H1 (cell line): Measurements from ENCODE around the gene ZNF747. TPM values are rescaled to one million over a fixed set of nuclear protein-coding genes. Genes with fewer than 3 reads are reported as not detected.

Experiments
- CTCF ChIA-PET: fragments of 300-600 bp; sonication (Branson Sonifier 250); formaldehyde crosslinking; loops from one replicate; lab custom pipeline; 2021; ENCODE audit not compliant: partially characterized antibody; lab: Charles Lee
- POLR2A ChIA-PET: fragments of 300-600 bp; sonication (Branson Sonifier 250); formaldehyde crosslinking; loops from one replicate; lab custom pipeline; 2021; ENCODE audit warnings: inconsistent platforms; ENCODE audit not compliant: partially characterized antibody; lab: Charles Lee
- DNase-seq, 2 experiments: peaks; one replicate each; pipeline versions ENCODE4 v3.0.0 to v3.0.0-alpha.2; 2010 to 2022; ENCODE audit warnings: low spot score in 2 of 2, low read depth in 1 of 2, mixed read lengths in 1 of 2
- FAIRE-seq: peaks from 2 replicates; lab custom pipeline; 2011; peaks lifted over from hg19 to GRCh38; lab: Jason Lieb, UNC
- H2AFZ ChIP-seq: 2 replicates; pipeline ENCODE4 v1.8.1; 2012; ENCODE audit warnings: low read length, inconsistent platforms
- H2AK5ac ChIP-seq: 2 replicates; pipeline ENCODE4 v1.6.1; 2013; ENCODE audit warnings: low read depth, low read length
- H2BK120ac ChIP-seq: replicated peaks from 2 replicates; pipeline ENCODE3; 2013; ENCODE audit warnings: low read depth, low read length, inconsistent platforms
- H2BK12ac ChIP-seq: 2 replicates; pipeline ENCODE4 v1.6.1; 2013; ENCODE audit warnings: low read depth, low read length
- H2BK15ac ChIP-seq: 2 replicates; pipeline ENCODE4 v1.6.1; 2013; ENCODE audit warnings: low read length
- H2BK20ac ChIP-seq: 2 replicates; pipeline ENCODE4 v1.6.1; 2013; ENCODE audit warnings: low read length
- H2BK5ac ChIP-seq: 2 replicates; pipeline ENCODE4 v1.6.1; 2013; ENCODE audit warnings: low read depth, low read length
- H3K14ac ChIP-seq: 2 replicates; pipeline ENCODE4 v1.6.1; 2013; ENCODE audit warnings: inconsistent platforms; ENCODE audit not compliant: insufficient read length
- H3K18ac ChIP-seq: 2 replicates; pipeline ENCODE4 v1.6.1; 2013; ENCODE audit warnings: low read length; ENCODE audit errors: extremely low read depth
- H3K23ac ChIP-seq: 2 replicates; pipeline ENCODE4 v1.6.1; 2013; ENCODE audit warnings: inconsistent platforms; ENCODE audit not compliant: insufficient read length
- H3K23me2 ChIP-seq: 2 replicates; pipeline ENCODE4 v1.6.1; 2013; ENCODE audit warnings: low read depth, low read length
- H3K27ac ChIP-seq: 2 replicates; pipeline ENCODE4 v1.6.1; 2011; ENCODE audit warnings: low read depth, low read length, inconsistent platforms
- H3K27me3 ChIP-seq, 4 experiments: replicated peaks in 1 of 4; 1 replicate in 1 of 4; 2 replicates in 3 of 4; pipeline versions ENCODE4 v1.6.1 to v1.8.1; 2011 to 2013; ENCODE audit warnings: low read length in 3 of 4, mild to moderate bottlenecking in 3 of 4, inconsistent platforms in 2 of 4, mixed read lengths in 2 of 4, moderate library complexity in 1 of 4; ENCODE audit not compliant: control insufficient read depth in 3 of 4, insufficient read depth in 3 of 4; ENCODE audit errors: extremely low read depth in 1 of 4
- H3K36me3 ChIP-seq, 4 experiments: 2 replicates each; pipeline versions ENCODE4 v1.6.1 to v1.8.1; 2011 to 2013; ENCODE audit warnings: mild to moderate bottlenecking in 4 of 4, low read length in 3 of 4, moderate library complexity in 2 of 4, control low read depth in 1 of 4, inconsistent platforms in 1 of 4; ENCODE audit not compliant: insufficient read depth in 4 of 4, control insufficient read depth in 2 of 4
- H3K4ac ChIP-seq: replicated peaks from 2 replicates; pipeline ENCODE3; 2013; ENCODE audit warnings: low read length, low read depth, mixed read lengths, inconsistent platforms; ENCODE audit not compliant: insufficient read length
- H3K4me1 ChIP-seq, 4 experiments: replicated peaks in 1 of 4; 1 replicate in 1 of 4; 2 replicates in 3 of 4; pipeline versions ENCODE4 v1.6.1 to v1.8.1; 2011 to 2013; ENCODE audit warnings: low read length in 3 of 4, inconsistent platforms in 2 of 4, mixed read lengths in 1 of 4; ENCODE audit not compliant: insufficient read depth in 4 of 4, control insufficient read depth in 3 of 4
- H3K4me2 ChIP-seq, 2 experiments: 2 replicates each; pipeline versions ENCODE4 v1.6.1 to v1.8.1; 2011 to 2013; ENCODE audit warnings: low read depth in 2 of 2, low read length in 2 of 2, control low read depth in 1 of 2, inconsistent platforms in 1 of 2, mild to moderate bottlenecking in 1 of 2; ENCODE audit not compliant: insufficient read depth in 1 of 2
- H3K4me3 ChIP-seq, 4 experiments: fragments of 200-600, 300-600 bp in 1 of 4; sonication (generic), shearing (Covaris generic), sonication (Bioruptor Twin) in 1 of 4; 2 replicates each; pipeline versions ENCODE4 v1.5.1 to v1.8.1; 2011 to 2016; ENCODE audit warnings: low read length in 4 of 4, low read depth in 3 of 4, control low read depth in 2 of 4, inconsistent platforms in 2 of 4, mild to moderate bottlenecking in 2 of 4, mixed read lengths in 1 of 4, moderate library complexity in 1 of 4; ENCODE audit not compliant: insufficient read depth in 2 of 4; ENCODE audit errors: extremely low read depth in 1 of 4
- H3K56ac ChIP-seq: replicated peaks from 2 replicates; pipeline ENCODE3; 2013; ENCODE audit warnings: low read depth, mild to moderate bottlenecking, mixed read lengths, low read length, inconsistent platforms; ENCODE audit not compliant: insufficient read length
- H3K79me1 ChIP-seq: 2 replicates; pipeline ENCODE4 v1.6.1; 2013; ENCODE audit warnings: low read depth, low read length, control low read depth
- H3K79me2 ChIP-seq, 2 experiments: 2 replicates each; pipeline versions ENCODE4 v1.6.1 to v1.8.1; 2012 to 2013; ENCODE audit warnings: low read length in 2 of 2, mild to moderate bottlenecking in 2 of 2, inconsistent platforms in 1 of 2; ENCODE audit not compliant: insufficient read depth in 2 of 2, control insufficient read depth in 1 of 2
- H3K9ac ChIP-seq, 4 experiments: replicated peaks in 1 of 4; 1 replicate in 1 of 4; 2 replicates in 3 of 4; pipeline versions ENCODE4 v1.6.1 to v1.8.1; 2011 to 2013; ENCODE audit warnings: low read depth in 3 of 4, low read length in 3 of 4, control low read depth in 2 of 4, mild to moderate bottlenecking in 2 of 4, moderate library complexity in 2 of 4, inconsistent platforms in 1 of 4; ENCODE audit errors: extremely low read depth in 1 of 4
- H3K9me3 ChIP-seq, 2 experiments: 2 replicates each; pipeline versions ENCODE4 v1.6.1 to v1.8.1; 2012 to 2013; ENCODE audit warnings: mild to moderate bottlenecking in 2 of 2, moderate library complexity in 2 of 2, control low read depth in 1 of 2, inconsistent platforms in 1 of 2, low read depth in 1 of 2, low read length in 1 of 2, mixed read lengths in 1 of 2; ENCODE audit not compliant: insufficient read depth in 2 of 2
- H4K20me1 ChIP-seq, 2 experiments: replicated peaks in 1 of 2; 2 replicates each; pipeline versions ENCODE3 to v1.8.1; 2011 to 2013; ENCODE audit warnings: inconsistent platforms in 2 of 2, low read length in 2 of 2, mild to moderate bottlenecking in 1 of 2; ENCODE audit not compliant: insufficient read depth in 2 of 2, control insufficient read depth in 1 of 2
- H4K5ac ChIP-seq: 2 replicates; pipeline ENCODE4 v1.6.1; 2013; ENCODE audit warnings: low read length, low read depth, mixed read lengths, inconsistent platforms; ENCODE audit not compliant: insufficient read length
- H4K8ac ChIP-seq: 2 replicates; pipeline ENCODE4 v1.8.0; 2013; ENCODE audit warnings: mild to moderate bottlenecking, moderate library complexity, low read length, inconsistent platforms; ENCODE audit not compliant: insufficient read depth; ENCODE audit errors: extremely low read depth
- H4K91ac ChIP-seq: replicated peaks from 2 replicates; pipeline ENCODE3; 2013; ENCODE audit warnings: low read length, mixed read lengths, inconsistent platforms; ENCODE audit not compliant: insufficient read length
- BCL11A ChIP-seq, 2 experiments: IDR thresholded peaks; one replicate each; pipeline ENCODE4 v1.6.1; 2011; ENCODE audit warnings: low read depth in 2 of 2, low read length in 2 of 2, mild to moderate bottlenecking in 2 of 2
- CREB1 ChIP-seq: IDR thresholded peaks from 2 replicates; pipeline ENCODE4 v1.6.1; 2012; ENCODE audit warnings: inconsistent platforms
- E2F6 ChIP-seq: IDR thresholded peaks from 2 replicates; pipeline ENCODE4 v1.6.1; 2012; ENCODE audit warnings: inconsistent platforms
- HDAC6 ChIP-seq: IDR thresholded peaks from one replicate; pipeline ENCODE4 v1.7.1; 2012; ENCODE audit warnings: low read depth, mild to moderate bottlenecking, inconsistent platforms, low read length, moderate library complexity
- JUN ChIP-seq: IDR thresholded peaks from 2 replicates; pipeline ENCODE4 v1.6.1; 2011; ENCODE audit warnings: low read depth, mild to moderate bottlenecking, improper control_type of control experiment, low read length
- PHF8 ChIP-seq: fragments of 200-600 bp; sonication (generic); conservative IDR thresholded peaks from 2 replicates; pipeline ENCODE4 v1.7.1; 2012; ENCODE audit warnings: low read depth, mild to moderate bottlenecking, inconsistent platforms, low read length, moderate library complexity
- POLR2A ChIP-seq, 2 experiments: IDR thresholded peaks; 1 replicate in 1 of 2; 2 replicates in 1 of 2; pipeline ENCODE4 v1.6.1; 2011; ENCODE audit warnings: low read depth in 2 of 2, low read length in 2 of 2, mild to moderate bottlenecking in 2 of 2; ENCODE audit errors: control extremely low read depth in 1 of 2
- RFX5 ChIP-seq: IDR thresholded peaks from 2 replicates; pipeline ENCODE4 v1.6.1; 2011; ENCODE audit warnings: low read depth, low read length, improper control_type of control experiment, borderline replicate concordance
- SP2 ChIP-seq: IDR thresholded peaks from 2 replicates; pipeline ENCODE4 v1.6.1; 2012; ENCODE audit warnings: mild to moderate bottlenecking, low read length, inconsistent platforms
- SP4 ChIP-seq: IDR thresholded peaks from 2 replicates; pipeline ENCODE4 v1.6.1; 2012; ENCODE audit warnings: low read length, inconsistent platforms
- SRF ChIP-seq: IDR thresholded peaks from 2 replicates; pipeline ENCODE4 v1.6.1; 2011; ENCODE audit warnings: mild to moderate bottlenecking, low read depth, low read length, moderate library complexity
- TEAD4 ChIP-seq: IDR thresholded peaks from 2 replicates; pipeline ENCODE4 v1.6.1; 2012; ENCODE audit warnings: low read depth, low read length, inconsistent platforms, mixed read lengths
- WGBS, 2 experiments: shearing (Covaris generic) in 1 of 2; methylation state at CpG; one replicate each; pipeline versions ENCODE4 v1.1.6 to v1.1.7; 2013 to 2015; ENCODE audit warnings: low lambda C conversion rate in 2 of 2, mixed read lengths in 2 of 2, inconsistent platforms in 1 of 2, low coverage in 1 of 2, missing lambda C conversion rate in 1 of 2; ENCODE audit not compliant: insufficient replicate concordance in 2 of 2, insufficient coverage in 1 of 2, insufficient read length in 1 of 2; ENCODE audit errors: extremely low coverage in 1 of 2, missing lambda C conversion rate in 1 of 2; 5-methylcytosine and 5-hydroxymethylcytosine counted together
- polyA plus RNA-seq, 7 experiments: library from polyadenylated mRNA; depleted of rRNA in 3 of 7; stranded (reverse) in 5 of 7; unstranded in 2 of 7; fragments of >200 nt in 5 of 7; fragments of 200-250 nt in 2 of 7; gene quantifications; 1 replicate in 5 of 7; 2 replicates in 1 of 7; 4 replicates in 1 of 7; pipeline versions ENCODE4 v1.2.1 to v1.2.3, GENCODE V29; 2011 to 2013; ENCODE audit warnings: missing spikeins in 2 of 7, mixed read lengths in 2 of 7
- total RNA-seq: library from RNA; stranded (reverse); fragmentation: NEBNext Ultra II Directional; extraction: Animal tissue kit (Norgen Biotek cat#: 25700); gene quantifications from 2 replicates; pipeline ENCODE4 v1.2.1, GENCODE V29; 2021

Gene ZNF747
- total and polyA plus RNA-seq, 2 of the 8 experiments (the other 6 are each of a cell fraction or from before 2014, with no cell fraction given): 9.9 to 10.3 TPM

GRCh38 chr16:30524575-30525568 is 9.8 kb downstream of the ZNF747 start:
- no peak overlapping the region for H2BK15ac ChIP-seq
- no peak for DNase-seq
- H2BK5ac ChIP-seq: no peak overlapping the region
- no peaks in the 10 kb centered on the region for H3K79me2 ChIP-seq
- H2BK12ac ChIP-seq: no peak overlapping the region
- H3K18ac ChIP-seq: no peak overlapping the region
- H2AFZ ChIP-seq: no peak overlapping the region
- H3K4me1 ChIP-seq: peaks cover 3 to 6% (median 6%) of the 10 kb centered on the region in 4 experiments; a peak in 6 of 7 replicates
- no peak overlapping the region for H3K4ac ChIP-seq
- H2BK20ac ChIP-seq: no peak overlapping the region
- H3K27me3 ChIP-seq: no peaks in the 10 kb centered on the region
- no peak overlapping the region for H4K8ac ChIP-seq
- H4K91ac ChIP-seq: no peak overlapping the region
- H3K23me2 ChIP-seq: peaks cover 2% of the 10 kb centered on the region; the same call in 1 of the 2 replicates
- CTCF ChIA-PET: interaction anchor here (0.6 to 2.1 kb wide), 11 partner anchors 10 to 145 kb away, joined by 3 to 11 read pairs (median 5); partner anchors contain the start of genes DCTPP1 and ZNF747
- H3K23ac ChIP-seq: no peak overlapping the region
- no peaks in the 10 kb centered on the region for H3K9me3 ChIP-seq
- POLR2A ChIA-PET: interaction anchor here (0.6 to 5.7 kb wide), 13 partner anchors 11 to 136 kb away, joined by 3 to 48 read pairs (median 4); partner anchors contain the start of genes DCTPP1, ZNF688, ZNF747 and ZNF764
- no peak overlapping the region for H3K56ac ChIP-seq
- H3K27ac ChIP-seq: no peak overlapping the region
- no peak overlapping the region for H2BK120ac ChIP-seq
- H4K5ac ChIP-seq: no peak overlapping the region
- no peak overlapping the region for H3K4me3 ChIP-seq
- H3K14ac ChIP-seq: no peak overlapping the region
- no peaks in the 10 kb centered on the region for H3K79me1 ChIP-seq
- no peak overlapping the region for H2AK5ac ChIP-seq
- no peak overlapping the region for H3K9ac ChIP-seq
- no peak overlapping the region; a peak in 1 of 4 replicates for H3K4me2 ChIP-seq
- peaks cover 0 to 2% of the 10 kb centered on the region in 2 experiments for H4K20me1 ChIP-seq
- peaks cover 0 to 11% (median 0%) of the 10 kb centered on the region in 4 experiments; a peak in 1 of 8 replicates for H3K36me3 ChIP-seq
- 96% methylated on average over 50 of the region's 60 CpGs; no CpG with 5 or more reads in 1 of the 2 experiments for WGBS, 2 experiments
- no peak for FAIRE-seq
- TF ChIP-seq RFX5: no peak
- no peak for TF ChIP-seq TEAD4
- no peak for TF ChIP-seq JUN
- no peak for TF ChIP-seq SRF
- TF ChIP-seq PHF8: no peak
- no peak for TF ChIP-seq SP4
- TF ChIP-seq HDAC6: no peak
- no peak for TF ChIP-seq E2F6
- TF ChIP-seq SP2: no peak
- TF ChIP-seq CREB1: no peak
- TF ChIP-seq POLR2A (IDR thresholded peaks at IDR 0.05; ENCODE audit: control extremely low read depth in 1 of 2, low read depth in 2 of 2, low read length in 2 of 2): no peak
- no peak for TF ChIP-seq BCL11A (IDR thresholded peaks at IDR 0.05; ENCODE audit: low read depth in 2 of 2, low read length in 2 of 2)
